GM21529 (cell line): Measurements from ENCODE around the gene ADAMTS5.

ENCODE experiments used
- ATAC-seq: cut with Tn5 transposase; IDR thresholded peaks from one replicate; pipeline ENCODE4 v1.9.1; 2021; ENCODE audit not compliant: unreplicated experiment

Gene ADAMTS5

GRCh38 chr21:26949830-26950229 lies 17.1 kb downstream of the ADAMTS5 start:
- no peak for ATAC-seq

GRCh38 chr21:26948194-26948593 lies 18.7 kb downstream of the ADAMTS5 start:
- ATAC-seq, result no peak

GRCh38 chr21:26946744-26947446 lies 20.0 kb downstream of the ADAMTS5 start:
- ATAC-seq, result no peak

- no peak for ATAC-seq
These were observed 20.8 kb downstream of the ADAMTS5 start for GRCh38 chr21:26945916-26946675.

- ATAC-seq, result no peak
These were observed 23.0 kb downstream of the ADAMTS5 start for GRCh38 chr21:26943921-26944320.

GRCh38 chr21:26941421-26941820 lies 25.5 kb downstream of the ADAMTS5 start:
- no peak for ATAC-seq

GRCh38 chr21:26939601-26940111 lies 27.2 kb downstream of the ADAMTS5 start:
- ATAC-seq, result no peak

GRCh38 chr21:26936641-26937040 lies 30.2 kb downstream of the ADAMTS5 start:
- ATAC-seq, result no peak

- no peak for ATAC-seq
These were observed 30.9 kb downstream of the ADAMTS5 start for GRCh38 chr21:26935977-26936376.

- no peak for ATAC-seq
These were observed 32.5 kb downstream of the ADAMTS5 start for GRCh38 chr21:26934383-26934782.

GRCh38 chr21:26933448-26933847 lies 33.4 kb downstream of the ADAMTS5 start:
- ATAC-seq, result no peak

- ATAC-seq, result no peak
These were observed 41.3 kb downstream of the ADAMTS5 start for GRCh38 chr21:26925636-26926035.

GRCh38 chr21:26925122-26925521 lies 41.8 kb downstream of the ADAMTS5 start:
- ATAC-seq, result no peak

GRCh38 chr21:26923986-26924385 lies 42.9 kb downstream of the ADAMTS5 start:
- ATAC-seq, result no peak

- no peak for ATAC-seq
These were observed 46.8 kb downstream of the ADAMTS5 start for GRCh38 chr21:26920055-26920454.

GRCh38 chr21:26918323-26919079 lies 48.4 kb downstream of the ADAMTS5 start:
- ATAC-seq, result no peak

GRCh38 chr21:26916799-26917198 lies 50.1 kb downstream of the ADAMTS5 start:
- no peak for ATAC-seq

- no peak for ATAC-seq
These were observed 52.3 kb downstream of the ADAMTS5 start for GRCh38 chr21:26914557-26914956.

- no peak for ATAC-seq
These were observed 54.4 kb downstream of the ADAMTS5 start for GRCh38 chr21:26912466-26912865.

- no peak for ATAC-seq
These were observed 56.9 kb downstream of the ADAMTS5 start for GRCh38 chr21:26909972-26910371.

GRCh38 chr21:26900980-26901379 lies 65.9 kb downstream of the ADAMTS5 start:
- no peak for ATAC-seq

- ATAC-seq, result no peak
These were observed 74.7 kb downstream of the ADAMTS5 start for GRCh38 chr21:26892151-26892550.
